Measurements from ENCODE around the gene CACNA1I. TPM values are rescaled to one million over a fixed set of nuclear protein-coding genes. Genes with fewer than 3 reads are reported as not detected.
"Not testable (repeated sequence)": the region's sequence is repeated elsewhere in the genome, so short reads cannot be mapped to it uniquely, and the experiment has no call there.

CACNA1I gene
- total RNA-seq, 1 donor from 2014 or later, result not detected

GRCh38 chr22:39731881-39732555 lies 161.5 kb downstream of the CACNA1I start:
- Histone ChIP-seq H3K9me3 (no peaks in the 10 kb centered on the region), H3K36me3 (no peaks in the 10 kb centered on the region), H3K4me3 (no peak overlapping the region), H3K4me1 (no peaks in the 10 kb centered on the region), H3K27ac (no peak overlapping the region), H3K27me3 (no peaks in the 10 kb centered on the region)
- intact Hi-C loops (cut with DNase I), result no loop called here
- DNase-seq (ENCODE audit: low spot score in 2 of 2), result no peak
- TF ChIP-seq CTCF (IDR thresholded peaks at IDR 0.05), result no peak

- H3K27ac ChIP-seq, result no peak overlapping the region
- no peaks in the 10 kb centered on the region for H3K4me1 ChIP-seq
- H3K4me3 ChIP-seq, result no peak overlapping the region
- H3K9me3 ChIP-seq, result no peaks in the 10 kb centered on the region
- TF ChIP-seq CTCF (IDR thresholded peaks at IDR 0.05), result no peak
- intact Hi-C loops (cut with DNase I), result no loop called here
- no peaks in the 10 kb centered on the region for H3K36me3 ChIP-seq
- DNase-seq (ENCODE audit: low spot score in 2 of 2), result no peak
- no peaks in the 10 kb centered on the region for H3K27me3 ChIP-seq
Measured at GRCh38 chr22:39732625-39733024, 162.1 kb downstream of the CACNA1I start.

GRCh38 chr22:39733191-39733590 lies 162.6 kb downstream of the CACNA1I start:
- H3K36me3 ChIP-seq, result no peaks in the 10 kb centered on the region
- H3K4me1 ChIP-seq, result no peaks in the 10 kb centered on the region
- H3K27me3 ChIP-seq, result no peaks in the 10 kb centered on the region
- TF ChIP-seq CTCF (IDR thresholded peaks at IDR 0.05), result no peak
- no peak overlapping the region for H3K4me3 ChIP-seq
- H3K9me3 ChIP-seq, result no peaks in the 10 kb centered on the region
- no peak for DNase-seq (ENCODE audit: low spot score in 2 of 2)
- H3K27ac ChIP-seq, result no peak overlapping the region
- intact Hi-C loops (cut with DNase I), result no loop called here

GRCh38 chr22:39734046-39734445 lies 163.5 kb downstream of the CACNA1I start:
- H3K9me3 ChIP-seq; H3K4me1 ChIP-seq; DNase-seq (ENCODE audit: low spot score in 2 of 2); intact Hi-C loops (cut with DNase I); H3K36me3 ChIP-seq; H3K27ac ChIP-seq; H3K27me3 ChIP-seq; H3K4me3 ChIP-seq: not testable (repeated sequence)

- H3K27ac ChIP-seq, result no peak overlapping the region
- intact Hi-C loops (cut with DNase I), result no loop called here
- DNase-seq (ENCODE audit: low spot score in 2 of 2), result no peak
- no peak for TF ChIP-seq CTCF (IDR thresholded peaks at IDR 0.05)
- H3K9me3 ChIP-seq, result peaks cover 0 to 12% of the 10 kb centered on the region in 2 donors
- H3K27me3 ChIP-seq, result no peaks in the 10 kb centered on the region
- H3K4me1 ChIP-seq, result no peaks in the 10 kb centered on the region
- no peaks in the 10 kb centered on the region for H3K36me3 ChIP-seq
- no peak overlapping the region for H3K4me3 ChIP-seq
Measured at GRCh38 chr22:39734866-39735265, 164.3 kb downstream of the CACNA1I start.

GRCh38 chr22:39735776-39736175 lies 165.2 kb downstream of the CACNA1I start:
- no peak overlapping the region for H3K27ac ChIP-seq
- no peaks in the 10 kb centered on the region for H3K4me1 ChIP-seq
- intact Hi-C loops (cut with DNase I), result no loop called here
- no peak for DNase-seq (ENCODE audit: low spot score in 2 of 2)
- H3K4me3 ChIP-seq, result no peak overlapping the region
- no peaks in the 10 kb centered on the region for H3K36me3 ChIP-seq
- no peaks in the 10 kb centered on the region for H3K27me3 ChIP-seq
- no peak for TF ChIP-seq CTCF (IDR thresholded peaks at IDR 0.05)
- H3K9me3 ChIP-seq, result peaks cover 0 to 13% of the 10 kb centered on the region in 2 donors

Measured in ascending aorta (tissue), 2 donors.